Measurements from ENCODE around the gene CYB5A.

- no peak for TF ChIP-seq CTCF (IDR thresholded peaks at IDR 0.05; ENCODE audit: low read depth, low read length)
- TF ChIP-seq EZH2phosphoT487 (IDR thresholded peaks at IDR 0.05; ENCODE audit: low read depth), result no peak
Observed at GRCh38 chr18:74266161-74266560, 25.6 kb downstream of the CYB5A start.

Measured in OCI-LY3 (cell line).